GM12878 (cell line): Measurements from ENCODE around the gene RNF152.

ENCODE experiments used
- CTCF ChIP-seq, 3 experiments: IDR thresholded peaks in 2 of 3; conservative IDR thresholded peaks in 1 of 3; 2 replicates each; pipeline ENCODE4 v1.5.1; 2011; ENCODE audit warnings: low read depth in 3 of 3, low read length in 3 of 3, mild to moderate bottlenecking in 3 of 3, control low read depth in 2 of 3, moderate library complexity in 2 of 3, inconsistent platforms in 1 of 3, mixed read lengths in 1 of 3; ENCODE audit not compliant: control insufficient read depth in 2 of 3, insufficient read depth in 1 of 3; ENCODE audit errors: extremely low read depth in 1 of 3
- FOS ChIP-seq: IDR thresholded peaks from 3 replicates; pipeline ENCODE4 v1.6.1; 2011; ENCODE audit warnings: borderline replicate concordance; ENCODE audit not compliant: insufficient read length; ENCODE audit errors: extremely low read depth
- HDAC6 ChIP-seq: fragments of 200-600 bp; sonication (generic); IDR thresholded peaks from one replicate; pipeline ENCODE4 v1.8.0; 2017; ENCODE audit warnings: antibody characterized with exemption; ENCODE audit not compliant: unreplicated experiment
- POLR2A ChIP-seq: IDR thresholded peaks from 2 replicates; pipeline ENCODE4 v1.6.1; 2011; ENCODE audit warnings: low read depth, mild to moderate bottlenecking, low read length
- SPI1 ChIP-seq: IDR thresholded peaks from 2 replicates; pipeline ENCODE4 v1.6.1; 2011; ENCODE audit warnings: low read depth, mild to moderate bottlenecking, low read length, moderate library complexity, borderline replicate concordance; ENCODE audit not compliant: insufficient read depth
- STAT1 ChIP-seq: fragments of 450-650 bp; conservative IDR thresholded peaks from 2 replicates; pipeline ENCODE4 v1.6.1; 2014; ENCODE audit warnings: antibody characterized with exemption, mild to moderate bottlenecking
- USF1 ChIP-seq: IDR thresholded peaks from 2 replicates; pipeline ENCODE4 v1.6.1; 2011; ENCODE audit warnings: borderline replicate concordance, low read depth, mild to moderate bottlenecking, moderate library complexity, mixed read lengths, low read length; ENCODE audit not compliant: insufficient read depth; ENCODE audit errors: extremely low read length
- YY1 ChIP-seq: IDR thresholded peaks from 2 replicates; pipeline ENCODE4 v1.6.1; 2011; ENCODE audit warnings: low read depth, mild to moderate bottlenecking, low read length
- ZSCAN29 ChIP-seq: fragments of 450-650 bp; IDR thresholded peaks from 2 replicates; pipeline ENCODE4 v1.6.1; 2017; ENCODE audit warnings: mild to moderate bottlenecking, moderate library complexity
- ZZZ3 ChIP-seq: IDR thresholded peaks from 2 replicates; pipeline ENCODE4 v1.6.1; 2011; ENCODE audit warnings: low read depth; ENCODE audit not compliant: control insufficient read depth, insufficient read length
- TF ChIP-seq, protein P1 (sequence below): IDR thresholded peaks from 2 replicates; pipeline ENCODE4 v1.6.1; 2012; ENCODE audit warnings: low read depth, low read length, improper control_type of control experiment
- TF ChIP-seq, protein P2 (sequence below): fragments of 450-650 bp; IDR thresholded peaks from 2 replicates; pipeline ENCODE4 v1.6.1; 2017; ENCODE audit warnings: mild to moderate bottlenecking

DNA sequence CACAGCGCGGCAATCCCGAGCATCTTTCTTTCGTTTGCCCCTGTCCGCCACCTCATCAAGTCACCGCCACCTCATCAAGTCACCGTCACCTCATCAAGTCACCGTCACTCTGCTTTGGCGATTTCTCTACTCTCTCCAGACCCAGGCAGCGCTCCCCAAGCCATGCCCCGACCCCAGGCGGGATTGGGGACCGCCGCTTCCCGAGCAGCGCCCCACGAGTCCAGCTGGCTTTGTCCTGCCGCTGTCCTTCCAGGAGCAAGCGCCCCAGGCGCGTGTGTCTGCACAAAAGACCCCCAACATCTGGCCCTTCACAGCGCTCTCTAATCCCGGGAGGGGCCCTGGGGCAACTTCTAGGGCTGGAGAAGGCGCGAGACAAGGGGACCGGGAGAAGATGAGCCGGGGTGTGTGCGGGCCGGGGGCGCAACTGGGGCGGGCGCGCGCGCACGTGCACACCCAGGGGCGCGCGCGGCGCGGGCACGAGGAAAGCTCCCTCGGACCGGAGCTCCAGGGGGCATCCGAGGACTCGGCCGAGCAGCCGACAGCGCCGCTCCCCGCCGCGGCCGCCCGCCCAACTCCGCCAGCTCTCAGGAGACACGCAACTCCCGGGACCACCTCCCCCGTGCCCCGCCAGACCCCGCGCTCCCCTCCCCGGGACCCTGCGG is 633 bp upstream of the RNF152 start:
- TF ChIP-seq, protein P1, sequence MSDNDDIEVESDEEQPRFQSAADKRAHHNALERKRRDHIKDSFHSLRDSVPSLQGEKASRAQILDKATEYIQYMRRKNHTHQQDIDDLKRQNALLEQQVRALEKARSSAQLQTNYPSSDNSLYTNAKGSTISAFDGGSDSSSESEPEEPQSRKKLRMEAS: no peak
- no peak for TF ChIP-seq ZSCAN29
- TF ChIP-seq, protein P2, sequence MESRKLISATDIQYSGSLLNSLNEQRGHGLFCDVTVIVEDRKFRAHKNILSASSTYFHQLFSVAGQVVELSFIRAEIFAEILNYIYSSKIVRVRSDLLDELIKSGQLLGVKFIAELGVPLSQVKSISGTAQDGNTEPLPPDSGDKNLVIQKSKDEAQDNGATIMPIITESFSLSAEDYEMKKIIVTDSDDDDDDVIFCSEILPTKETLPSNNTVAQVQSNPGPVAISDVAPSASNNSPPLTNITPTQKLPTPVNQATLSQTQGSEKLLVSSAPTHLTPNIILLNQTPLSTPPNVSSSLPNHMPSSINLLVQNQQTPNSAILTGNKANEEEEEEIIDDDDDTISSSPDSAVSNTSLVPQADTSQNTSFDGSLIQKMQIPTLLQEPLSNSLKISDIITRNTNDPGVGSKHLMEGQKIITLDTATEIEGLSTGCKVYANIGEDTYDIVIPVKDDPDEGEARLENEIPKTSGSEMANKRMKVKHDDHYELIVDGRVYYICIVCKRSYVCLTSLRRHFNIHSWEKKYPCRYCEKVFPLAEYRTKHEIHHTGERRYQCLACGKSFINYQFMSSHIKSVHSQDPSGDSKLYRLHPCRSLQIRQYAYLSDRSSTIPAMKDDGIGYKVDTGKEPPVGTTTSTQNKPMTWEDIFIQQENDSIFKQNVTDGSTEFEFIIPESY: no peak
- TF ChIP-seq CTCF (IDR thresholded peaks at IDR 0.05 in 2 of 3, conservative IDR thresholded peaks at IDR 0.05 in 1 of 3; ENCODE audit: control insufficient read depth in 2 of 3, extremely low read depth in 1 of 3, insufficient read depth in 1 of 3, low read depth in 3 of 3, low read length in 3 of 3): no peak
- no peak for TF ChIP-seq YY1
- no peak for TF ChIP-seq STAT1
- no peak for TF ChIP-seq SPI1
- no peak for TF ChIP-seq POLR2A
- no peak for TF ChIP-seq HDAC6
- no peak for TF ChIP-seq ZZZ3
- no peak for TF ChIP-seq USF1
- TF ChIP-seq FOS: no peak
